ENCODE results near the gene ZNF43. TPM values are rescaled to one million over a fixed set of nuclear protein-coding genes. Genes with fewer than 3 reads are reported as not detected.

ZNF43 gene
- total and polyA plus RNA-seq, 2 of the 13 experiments (the other 11 are each of a cell fraction or from before 2014, with no cell fraction given): 2.9 to 8.5 TPM

- FAIRE-seq: no peak
- DNase-seq (ENCODE audit: low spot score): no peak
- no peak overlapping the region for H3K27ac ChIP-seq (ENCODE audit: extremely low read length, insufficient read depth, low read length)
- no TSS peak for BruUV-seq (replicated peaks)
- no peaks in the 10 kb centered on the region for H3K79me2 ChIP-seq (ENCODE audit: insufficient read depth, low read length)
- H3K9ac ChIP-seq (ENCODE audit: insufficient read depth, low read depth, low read length): no peak overlapping the region
- POLR2A ChIA-PET: no interaction called here
- H3K9me3 ChIP-seq (ENCODE audit: low read length): peaks cover 60% of the 10 kb centered on the region
- no peak overlapping the region for H2AFZ ChIP-seq (ENCODE audit: low read length)
- WGBS (ENCODE audit: low lambda C conversion rate): 69% methylated on average over 4 of the region's 4 CpGs
- CTCF ChIA-PET (ENCODE audit: low intra/inter-chr PET ratio, low total read pairs): no interaction called here
- H3K4me3 ChIP-seq (replicated peaks in 1 of 3; ENCODE audit: insufficient read depth in 1 of 3, low read depth in 2 of 3, low read length in 3 of 3): no peak overlapping the region
- in situ Hi-C loops (cut with HindIII; ENCODE audit: extremely low pct_ligation_motif_present, low pct_unique_long_range_greater_than_20kb) (no loop called here), intact Hi-C loops (cut with micrococcal nuclease; ENCODE audit: unreplicated experiment) (no loop called here)
- no peak overlapping the region for H3K4me2 ChIP-seq (ENCODE audit: low read depth, low read length)
- H3K27me3 ChIP-seq (ENCODE audit: control insufficient read depth in 1 of 2, insufficient read depth in 2 of 2, low read length in 2 of 2): no peaks in the 10 kb centered on the region
- ATAC-seq: no peak
- H4K20me1 ChIP-seq (ENCODE audit: insufficient read depth, low read length): no peaks in the 10 kb centered on the region
- no peaks in the 10 kb centered on the region for H3K4me1 ChIP-seq (ENCODE audit: insufficient read depth, low read length)
- TF ChIP-seq, protein P1, sequence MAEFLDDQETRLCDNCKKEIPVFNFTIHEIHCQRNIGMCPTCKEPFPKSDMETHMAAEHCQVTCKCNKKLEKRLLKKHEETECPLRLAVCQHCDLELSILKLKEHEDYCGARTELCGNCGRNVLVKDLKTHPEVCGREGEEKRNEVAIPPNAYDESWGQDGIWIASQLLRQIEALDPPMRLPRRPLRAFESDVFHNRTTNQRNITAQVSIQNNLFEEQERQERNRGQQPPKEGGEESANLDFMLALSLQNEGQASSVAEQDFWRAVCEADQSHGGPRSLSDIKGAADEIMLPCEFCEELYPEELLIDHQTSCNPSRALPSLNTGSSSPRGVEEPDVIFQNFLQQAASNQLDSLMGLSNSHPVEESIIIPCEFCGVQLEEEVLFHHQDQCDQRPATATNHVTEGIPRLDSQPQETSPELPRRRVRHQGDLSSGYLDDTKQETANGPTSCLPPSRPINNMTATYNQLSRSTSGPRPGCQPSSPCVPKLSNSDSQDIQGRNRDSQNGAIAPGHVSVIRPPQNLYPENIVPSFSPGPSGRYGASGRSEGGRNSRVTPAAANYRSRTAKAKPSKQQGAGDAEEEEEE (CRISPR knock-in tag; IDR thresholded peaks at IDR 0.05; ENCODE audit: borderline replicate concordance): no peak
- TF ChIP-seq ZSCAN5A (CRISPR knock-in tag; IDR thresholded peaks at IDR 0.05; ENCODE audit: borderline replicate concordance) (no peak), FOXP1 (IDR thresholded peaks at IDR 0.05) (no peak), FOXP1 (CRISPR knock-in tag; IDR thresholded peaks at IDR 0.05) (no peak), ZNF878 (CRISPR knock-in tag; IDR thresholded peaks at IDR 0.05) (no peak), PHF20 (CRISPR knock-in tag; IDR thresholded peaks at IDR 0.05) (no peak), ZNF609 (CRISPR knock-in tag; IDR thresholded peaks at IDR 0.05; ENCODE audit: borderline replicate concordance) (no peak), ZNF552 (CRISPR knock-in tag; IDR thresholded peaks at IDR 0.05; ENCODE audit: borderline replicate concordance) (no peak), ZNF839 (CRISPR knock-in tag; IDR thresholded peaks at IDR 0.05; ENCODE audit: borderline replicate concordance) (no peak), RAD21 (CRISPR knock-in tag; IDR thresholded peaks at IDR 0.05) (no peak)
- peaks cover 0 to 9% of the 10 kb centered on the region in 2 experiments; a peak in 2 of 5 replicates for H3K36me3 ChIP-seq (replicated peaks in 1 of 2; ENCODE audit: control insufficient read depth in 1 of 2, insufficient read depth in 2 of 2, low read length in 2 of 2)
Measured at GRCh38 chr19:21838646-21839045, 2.7 kb upstream of the ZNF43 start.
